GM12878 (cell line): ENCODE data around the gene UBE2O. TPM values are rescaled to one million over a fixed set of nuclear protein-coding genes. Genes with fewer than 3 reads are reported as not detected.

Source experiments
- ATAC-seq: fragments of 200-7000 bp; cut with Tn5 transposase; 3 replicates; pipeline ENCODE4 v1.9.1; 2020; ENCODE audit warnings: mild to moderate bottlenecking, moderate library complexity
- BruUV-seq: library from RNA; stranded (reverse); fragments of 400-500 nt; replicated peaks from 2 replicates; lab custom pipeline; 2021; lab: Mats Ljungman, UMichigan
- CTCF ChIA-PET: fragments of 300-600 bp; sonication (Branson Sonifier 250); formaldehyde crosslinking; extraction: SDS; loops from one replicate; lab custom pipeline; 2021; ENCODE audit warnings: inconsistent platforms; lab: Yijun Ruan, JAX
- POLR2A ChIA-PET: fragments of 350-600 bp; formaldehyde crosslinking; extraction: SDS; loops from one replicate; lab custom pipeline; 2021; ENCODE audit warnings: inconsistent platforms; lab: Charles Lee
- RAD21 ChIA-PET: fragments of 300-600 bp; sonication (Branson Sonifier 250); formaldehyde crosslinking; loops from one replicate; lab custom pipeline; 2023; ENCODE audit warnings: antibody characterized with exemption; ENCODE audit not compliant: unreplicated experiment; lab: Charles Lee
- SMC1A ChIA-PET: fragments of 300-600 bp; sonication (Branson Sonifier 250); formaldehyde crosslinking; loops from one replicate; lab custom pipeline; 2023; ENCODE audit not compliant: unreplicated experiment, uncharacterized antibody; lab: Charles Lee
- DNase-seq: peaks from one replicate; pipeline ENCODE4 v3.0.0-alpha.2; 2011; ENCODE audit warnings: low read depth, low spot score
- FAIRE-seq: peaks from 3 replicates; lab custom pipeline; 2011; peaks lifted over from hg19 to GRCh38; lab: Jason Lieb, UNC
- H2AFZ ChIP-seq: 2 replicates; pipeline ENCODE4 v1.6.0; 2011; ENCODE audit warnings: low read depth, low read length, control low read depth; ENCODE audit not compliant: control insufficient read depth
- H3K27ac ChIP-seq: 2 replicates; pipeline ENCODE4 v1.5.1; 2011; ENCODE audit warnings: control low read depth; ENCODE audit not compliant: control insufficient read depth, insufficient read depth
- H3K27me3 ChIP-seq, 2 experiments: replicated peaks in 1 of 2; 2 replicates each; pipeline versions ENCODE4 v1.6.0 to v1.6.1; 2011; ENCODE audit warnings: low read length in 1 of 2; ENCODE audit not compliant: control insufficient read depth in 2 of 2, insufficient read depth in 2 of 2
- H3K36me3 ChIP-seq, 2 experiments: 2 replicates each; pipeline ENCODE4 v1.5.1; 2011; ENCODE audit warnings: low read length in 1 of 2; ENCODE audit not compliant: control insufficient read depth in 2 of 2, insufficient read depth in 2 of 2
- H3K4me1 ChIP-seq: 2 replicates; pipeline ENCODE4 v1.6.1; 2011; ENCODE audit warnings: mild to moderate bottlenecking, low read length, moderate library complexity, mixed read lengths; ENCODE audit not compliant: control insufficient read depth, insufficient read depth
- H3K4me2 ChIP-seq: 2 replicates; pipeline ENCODE4 v1.6.0; 2011; ENCODE audit warnings: control low read depth; ENCODE audit not compliant: control insufficient read depth, insufficient read depth
- H3K4me3 ChIP-seq: fragments of 200-600 bp; sonication (generic); 2 replicates; pipeline ENCODE4 v1.5.1; 2016
- H3K79me2 ChIP-seq: 2 replicates; pipeline ENCODE4 v1.6.0; 2011; ENCODE audit warnings: low read length; ENCODE audit not compliant: control insufficient read depth, insufficient read depth
- H3K9ac ChIP-seq: 2 replicates; pipeline ENCODE4 v1.8.0; 2011; ENCODE audit warnings: low read length, control low read depth, mixed read lengths; ENCODE audit not compliant: control insufficient read depth, insufficient read depth
- H3K9me3 ChIP-seq: replicated peaks from 3 replicates; pipeline ENCODE4 v1.5.1; 2011; ENCODE audit warnings: mild to moderate bottlenecking, low read length; ENCODE audit not compliant: control insufficient read depth, insufficient read depth
- H4K20me1 ChIP-seq: 2 replicates; pipeline ENCODE4 v1.6.0; 2011; ENCODE audit not compliant: control insufficient read depth, insufficient read depth
- CREB1 ChIP-seq: IDR thresholded peaks from 2 replicates; pipeline ENCODE4 v1.6.1; 2012; ENCODE audit warnings: low read depth, mild to moderate bottlenecking, inconsistent platforms
- NR2C2 ChIP-seq: IDR thresholded peaks from 2 replicates; pipeline ENCODE4 v1.6.1; 2011; ENCODE audit warnings: borderline replicate concordance, low read depth; ENCODE audit not compliant: control insufficient read depth, insufficient read length
- NR2F1 ChIP-seq: fragments of 450-650 bp; conservative IDR thresholded peaks from 2 replicates; pipeline ENCODE4 v1.6.1; 2017; ENCODE audit warnings: mild to moderate bottlenecking
- PKNOX1 ChIP-seq: fragments of 450-650 bp; IDR thresholded peaks from 2 replicates; pipeline ENCODE4 v1.6.1; 2016; ENCODE audit warnings: mild to moderate bottlenecking
- RAD51 ChIP-seq: fragments of 450-650 bp; IDR thresholded peaks from 2 replicates; pipeline ENCODE4 v1.6.1; 2016; ENCODE audit warnings: moderate library complexity, mild to moderate bottlenecking, inconsistent platforms
- RELB ChIP-seq: fragments of 450-650 bp; IDR thresholded peaks from 2 replicates; pipeline ENCODE4 v1.6.1; 2017; ENCODE audit warnings: low read depth, mild to moderate bottlenecking, moderate library complexity
- STAT1 ChIP-seq: fragments of 450-650 bp; conservative IDR thresholded peaks from 2 replicates; pipeline ENCODE4 v1.6.1; 2014; ENCODE audit warnings: antibody characterized with exemption, mild to moderate bottlenecking
- TAF1 ChIP-seq: IDR thresholded peaks from 2 replicates; pipeline ENCODE4 v1.6.1; 2011; ENCODE audit warnings: mild to moderate bottlenecking, low read depth, low read length, borderline replicate concordance
- TCF7 ChIP-seq: IDR thresholded peaks from 2 replicates; pipeline ENCODE4 v1.6.1; 2014; ENCODE audit warnings: antibody characterized with exemption, borderline replicate concordance
- YY1 ChIP-seq: IDR thresholded peaks from 2 replicates; pipeline ENCODE4 v1.6.1; 2011; ENCODE audit warnings: low read depth, mild to moderate bottlenecking, low read length
- ZNF24 ChIP-seq: fragments of 450-650 bp; IDR thresholded peaks from 2 replicates; pipeline ENCODE4 v1.6.1; 2017; ENCODE audit warnings: antibody characterized with exemption, mild to moderate bottlenecking
- WGBS: methylation state at CpG from one replicate; pipeline ENCODE4 v1.1.6; 2016; ENCODE audit warnings: low lambda C conversion rate; ENCODE audit not compliant: insufficient replicate concordance, insufficient coverage; ENCODE audit errors: missing lambda C conversion rate; 5-methylcytosine and 5-hydroxymethylcytosine counted together
- in situ Hi-C: fragments of 300-500 bp; cut with MboI; formaldehyde crosslinking; loops from 9 replicates; pipeline ENCODE4 v1.14.3; 2018; ENCODE audit warnings: mixed read lengths
- intact Hi-C: fragments of 100-400 bp; cut with micrococcal nuclease; formaldehyde crosslinking; loops from one replicate; pipeline ENCODE4 v1.14.2; 2022; ENCODE audit not compliant: unreplicated experiment
- polyA plus RNA-seq, 11 experiments: library from polyadenylated mRNA; depleted of rRNA in 4 of 11; unstranded in 6 of 11; stranded (reverse) in 5 of 11; fragments of >200 nt; fragmentation: Nextera tagmentation in 4 of 11; fragmentation: Illumina TruSeq in 1 of 11; extraction: Ambion mirVana in 4 of 11; extraction: Trizol in 1 of 11; gene quantifications; 1 replicate in 1 of 11; 2 replicates in 10 of 11; pipeline versions ENCODE4 v1.2.1 to v1.2.3, GENCODE V29; 2011 to 2016; ENCODE audit warnings: inconsistent platforms in 2 of 11, missing spikeins in 2 of 11, low read depth in 1 of 11
- total RNA-seq, 4 experiments: library from RNA; depleted of rRNA in 3 of 4; stranded (reverse); fragments of >200 nt in 3 of 4; fragmentation: Illumina TruSeq in 1 of 4; extraction: Trizol in 1 of 4; gene quantifications; 2 replicates each; pipeline versions ENCODE4 v1.2.1 to v1.2.3, GENCODE V29; 2013 to 2021
- TF ChIP-seq, protein P1 (sequence below): IDR thresholded peaks from 2 replicates; pipeline ENCODE4 v1.6.1; 2012; ENCODE audit warnings: low read depth, low read length, improper control_type of control experiment
- TF ChIP-seq, protein P2 (sequence below): fragments of 450-650 bp; IDR thresholded peaks from 2 replicates; pipeline ENCODE4 v1.6.1; 2016; ENCODE audit warnings: mild to moderate bottlenecking, moderate library complexity, borderline replicate concordance

UBE2O gene
- total and polyA plus RNA-seq, 10 of the 15 experiments (the other 5 are each of a cell fraction or from before 2014, with no cell fraction given) = 2.1 to 39.0 (median 14.1) TPM

GRCh38 chr17:76397687-76398522 is 55.0 kb downstream of the UBE2O start (continued):
- no peak for TF ChIP-seq PKNOX1
- peak; percentile 74 for TF ChIP-seq YY1
- TF ChIP-seq STAT1 = no peak
- TF ChIP-seq, protein P1, sequence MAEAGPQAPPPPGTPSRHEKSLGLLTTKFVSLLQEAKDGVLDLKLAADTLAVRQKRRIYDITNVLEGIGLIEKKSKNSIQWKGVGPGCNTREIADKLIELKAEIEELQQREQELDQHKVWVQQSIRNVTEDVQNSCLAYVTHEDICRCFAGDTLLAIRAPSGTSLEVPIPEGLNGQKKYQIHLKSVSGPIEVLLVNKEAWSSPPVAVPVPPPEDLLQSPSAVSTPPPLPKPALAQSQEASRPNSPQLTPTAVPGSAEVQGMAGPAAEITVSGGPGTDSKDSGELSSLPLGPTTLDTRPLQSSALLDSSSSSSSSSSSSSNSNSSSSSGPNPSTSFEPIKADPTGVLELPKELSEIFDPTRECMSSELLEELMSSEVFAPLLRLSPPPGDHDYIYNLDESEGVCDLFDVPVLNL = no peak
- no peak for TF ChIP-seq CREB1
- TF ChIP-seq TCF7 = no peak
- TF ChIP-seq NR2F1 = no peak

DNA sequence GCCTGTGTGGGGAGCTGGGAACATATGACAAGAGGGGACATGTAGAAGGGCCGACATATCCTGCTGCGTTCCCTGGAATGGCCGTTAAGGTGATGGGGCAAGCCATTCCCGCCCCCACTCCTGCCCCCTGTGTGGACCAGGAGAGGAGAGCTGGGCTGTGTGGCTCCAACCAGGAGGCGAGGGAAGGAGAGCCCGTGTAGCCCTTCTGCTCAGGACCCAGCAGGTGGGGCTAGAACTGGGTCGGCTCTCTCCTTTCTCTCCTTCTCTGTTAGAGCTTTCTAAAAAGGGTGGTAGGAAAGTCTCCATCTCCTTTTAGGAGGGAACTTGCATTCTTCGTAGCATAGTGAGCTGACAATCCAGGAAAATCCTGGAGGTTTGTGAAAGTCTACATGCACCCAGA is 55.8 kb downstream of the UBE2O start:
- ChIA-PET RAD21 (interaction anchor here (0.9 to 4.3 kb wide), 11 partner anchors 12 to 270 kb away, joined by 3 to 37 read pairs (median 4); partner anchors contain the start of gene SPHK1), SMC1A (interaction anchor here (0.9 to 3.6 kb wide), 15 partner anchors 9 to 383 kb away, joined by 3 to 31 read pairs (median 5); no protein-coding TSS in a partner anchor), POLR2A (interaction anchor here (0.6 kb wide), 1 partner anchor 293 kb away, joined by 3 read pairs; no protein-coding TSS in a partner anchor), CTCF (interaction anchor here (0.6 to 5.3 kb wide), 38 partner anchors 8 to 491 kb away, joined by 3 to 135 read pairs (median 6); partner anchors contain the start of genes QRICH2, SPHK1 and UBE2O)
- 86% methylated on average over 8 of the region's 8 CpGs for WGBS
- no peaks in the 10 kb centered on the region for H3K9me3 ChIP-seq
- peaks cover 28 to 50% of the 10 kb centered on the region in 2 experiments for H3K36me3 ChIP-seq
- H4K20me1 ChIP-seq = no peaks in the 10 kb centered on the region
- no peaks in the 10 kb centered on the region for H3K4me1 ChIP-seq
- H3K79me2 ChIP-seq = no peaks in the 10 kb centered on the region
- no TSS peak for BruUV-seq
- no peak overlapping the region for H2AFZ ChIP-seq
- H3K4me3 ChIP-seq = no peak overlapping the region
- intact Hi-C loops (no loop called here), in situ Hi-C loops (loop anchor here (5.0 kb wide), 1 partner anchor 95 kb away; no protein-coding TSS in a partner anchor)
- FAIRE-seq (no peak), DNase-seq (no peak), ATAC-seq (no peak)
- H3K9ac ChIP-seq = no peak overlapping the region
- H3K4me2 ChIP-seq = no peak overlapping the region
- H3K27me3 ChIP-seq = no peaks in the 10 kb centered on the region
- no peak overlapping the region for H3K27ac ChIP-seq
- TF ChIP-seq ZNF24 = no peak
- TF ChIP-seq RELB = no peak
- no peak for TF ChIP-seq TAF1
- TF ChIP-seq, protein P2, sequence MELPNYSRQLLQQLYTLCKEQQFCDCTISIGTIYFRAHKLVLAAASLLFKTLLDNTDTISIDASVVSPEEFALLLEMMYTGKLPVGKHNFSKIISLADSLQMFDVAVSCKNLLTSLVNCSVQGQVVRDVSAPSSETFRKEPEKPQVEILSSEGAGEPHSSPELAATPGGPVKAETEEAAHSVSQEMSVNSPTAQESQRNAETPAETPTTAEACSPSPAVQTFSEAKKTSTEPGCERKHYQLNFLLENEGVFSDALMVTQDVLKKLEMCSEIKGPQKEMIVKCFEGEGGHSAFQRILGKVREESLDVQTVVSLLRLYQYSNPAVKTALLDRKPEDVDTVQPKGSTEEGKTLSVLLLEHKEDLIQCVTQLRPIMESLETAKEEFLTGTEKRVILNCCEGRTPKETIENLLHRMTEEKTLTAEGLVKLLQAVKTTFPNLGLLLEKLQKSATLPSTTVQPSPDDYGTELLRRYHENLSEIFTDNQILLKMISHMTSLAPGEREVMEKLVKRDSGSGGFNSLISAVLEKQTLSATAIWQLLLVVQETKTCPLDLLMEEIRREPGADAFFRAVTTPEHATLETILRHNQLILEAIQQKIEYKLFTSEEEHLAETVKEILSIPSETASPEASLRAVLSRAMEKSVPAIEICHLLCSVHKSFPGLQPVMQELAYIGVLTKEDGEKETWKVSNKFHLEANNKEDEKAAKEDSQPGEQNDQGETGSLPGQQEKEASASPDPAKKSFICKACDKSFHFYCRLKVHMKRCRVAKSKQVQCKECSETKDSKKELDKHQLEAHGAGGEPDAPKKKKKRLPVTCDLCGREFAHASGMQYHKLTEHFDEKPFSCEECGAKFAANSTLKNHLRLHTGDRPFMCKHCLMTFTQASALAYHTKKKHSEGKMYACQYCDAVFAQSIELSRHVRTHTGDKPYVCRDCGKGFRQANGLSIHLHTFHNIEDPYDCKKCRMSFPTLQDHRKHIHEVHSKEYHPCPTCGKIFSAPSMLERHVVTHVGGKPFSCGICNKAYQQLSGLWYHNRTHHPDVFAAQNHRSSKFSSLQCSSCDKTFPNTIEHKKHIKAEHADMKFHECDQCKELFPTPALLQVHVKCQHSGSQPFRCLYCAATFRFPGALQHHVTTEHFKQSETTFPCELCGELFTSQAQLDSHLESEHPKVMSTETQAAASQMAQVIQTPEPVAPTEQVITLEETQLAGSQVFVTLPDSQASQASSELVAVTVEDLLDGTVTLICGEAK = no peak
- no peak for TF ChIP-seq NR2C2
- TF ChIP-seq RAD51 = no peak
